Activated CD4-positive, alpha-beta T cell treated with anti-CD3 and anti-CD28 coated beads, Interleukin-2, amount 50 U/mL, for 16 hours (primary cell): Measurements from ENCODE around the gene HBA1.
"Not testable (repeated sequence)": the region's sequence is repeated elsewhere in the genome, so short reads cannot be mapped to it uniquely, and the experiment has no call there.

Source experiments
- DNase-seq: peaks from one replicate; pipeline ENCODE4 v3.0.0-alpha.2; 2020

The HBA1 gene

GRCh38 chr16:211631-212180, 35.2 kb downstream of the HBA1 start:
- DNase-seq, result not testable (repeated sequence)

GRCh38 chr16:212999-213398, 36.5 kb downstream of the HBA1 start:
- no peak for DNase-seq

GRCh38 chr16:220021-220420, 43.5 kb downstream of the HBA1 start:
- no peak for DNase-seq
